Measurements from ENCODE around the gene KLHL6. TPM values are rescaled to one million over a fixed set of nuclear protein-coding genes. Genes with fewer than 3 reads are reported as not detected.
A peak's percentile ranks its signal among the peaks of the same experiment; 100 is the strongest.

Gene KLHL6
- not detected in 2 replicates for total RNA-seq (2021)
- Bru-seq, nascent RNA, result percentile 5 among the genes with signal in this experiment
- not detected for BruChase-seq, experiment 1, labeled RNA remaining after a 2-hour chase
- BruChase-seq, experiment 2, labeled RNA remaining after a 6-hour chase, result percentile 5 among the genes with signal in this experiment
- long read RNA-seq, result 0 reads

- intact Hi-C loops (cut with micrococcal nuclease; ENCODE audit: unreplicated experiment), result no loop called here
- H3K4me3 ChIP-seq (ENCODE audit: low read depth, low read length, poor library complexity, severe bottlenecking), result no peak within 1 kb of the TSS
- H3K27ac ChIP-seq (ENCODE audit: low read depth, low read length, poor library complexity, severe bottlenecking), result no peak within 1 kb of the TSS
- TF ChIP-seq EZH2 (IDR thresholded peaks at IDR 0.05; ENCODE audit: borderline replicate concordance, low read depth, low read length, poor library complexity, severe bottlenecking) (no peak), CTCF (conservative IDR thresholded peaks at IDR 0.05; ENCODE audit: low read depth, low read length) (no peak)
- no peaks in the 10 kb centered on the region for H3K4me1 ChIP-seq (ENCODE audit: insufficient read depth, low read length, poor library complexity, severe bottlenecking)
- no peaks in the 10 kb centered on the region for H3K27me3 ChIP-seq (replicated peaks; ENCODE audit: insufficient read depth, low read depth, low read length, poor library complexity)
- H3K36me3 ChIP-seq (ENCODE audit: insufficient read depth, low read length, poor library complexity, severe bottlenecking), result no peaks in the 10 kb centered on the region
- BruUV-seq (replicated peaks), result no TSS peak
- DNase-seq (ENCODE audit: low spot score), result no peak
- H3K9me3 ChIP-seq (ENCODE audit: low read depth, low read length, poor library complexity, severe bottlenecking), result no peaks in the 10 kb centered on the region
- ChIA-PET POLR2A (ENCODE audit: low non-redundant PET) (no interaction called here), CTCF (no interaction called here)
Observed at GRCh38 chr3:183555541-183556081, at the start of gene KLHL6. KLHL6 (minus strand) TSS chr3:183555706; CDS start chr3:183555653, 53 bp downstream.

- CTCF ChIA-PET, result no interaction called here
- intact Hi-C loops (cut with micrococcal nuclease; ENCODE audit: unreplicated experiment), result loop anchor here (10.0 kb wide), 1 partner anchor 93 kb away; no protein-coding TSS in a partner anchor
- no peaks in the 10 kb centered on the region for H3K4me1 ChIP-seq (ENCODE audit: insufficient read depth, low read length, poor library complexity, severe bottlenecking)
- H3K27ac ChIP-seq (ENCODE audit: low read depth, low read length, poor library complexity, severe bottlenecking), result no peak overlapping the region
- DNase-seq (ENCODE audit: low spot score), result no peak
- no peaks in the 10 kb centered on the region for H3K27me3 ChIP-seq (replicated peaks; ENCODE audit: insufficient read depth, low read depth, low read length, poor library complexity)
- H3K9me3 ChIP-seq (ENCODE audit: low read depth, low read length, poor library complexity, severe bottlenecking), result peaks cover 11% of the 10 kb centered on the region
- no peaks in the 10 kb centered on the region for H3K36me3 ChIP-seq (ENCODE audit: insufficient read depth, low read length, poor library complexity, severe bottlenecking)
- H3K4me3 ChIP-seq (ENCODE audit: low read depth, low read length, poor library complexity, severe bottlenecking), result no peak overlapping the region
- POLR2A ChIA-PET (ENCODE audit: low non-redundant PET), result no interaction called here
- TF ChIP-seq CTCF (conservative IDR thresholded peaks at IDR 0.05; ENCODE audit: low read depth, low read length) (no peak), EZH2 (IDR thresholded peaks at IDR 0.05; ENCODE audit: borderline replicate concordance, low read depth, low read length, poor library complexity, severe bottlenecking) (no peak)
- BruUV-seq (replicated peaks), result no TSS peak
Observed at GRCh38 chr3:183597959-183598358, 42.5 kb upstream of the KLHL6 start.

- intact Hi-C loops (cut with micrococcal nuclease; ENCODE audit: unreplicated experiment), result loop anchor here (10.0 kb wide), 1 partner anchor 90 kb away; no protein-coding TSS in a partner anchor
- Histone ChIP-seq H3K9me3 (ENCODE audit: low read depth, low read length, poor library complexity, severe bottlenecking) (peaks cover 11% of the 10 kb centered on the region), H3K27me3 (replicated peaks; ENCODE audit: insufficient read depth, low read depth, low read length, poor library complexity) (peaks cover 3% of the 10 kb centered on the region), H3K27ac (ENCODE audit: low read depth, low read length, poor library complexity, severe bottlenecking) (no peak overlapping the region), H3K36me3 (ENCODE audit: insufficient read depth, low read length, poor library complexity, severe bottlenecking) (no peaks in the 10 kb centered on the region), H3K4me3 (ENCODE audit: low read depth, low read length, poor library complexity, severe bottlenecking) (no peak overlapping the region), H3K4me1 (ENCODE audit: insufficient read depth, low read length, poor library complexity, severe bottlenecking) (no peaks in the 10 kb centered on the region)
- DNase-seq (ENCODE audit: low spot score), result no peak
- CTCF ChIA-PET, result no interaction called here
- POLR2A ChIA-PET (ENCODE audit: low non-redundant PET), result no interaction called here
- no TSS peak for BruUV-seq (replicated peaks)
- TF ChIP-seq EZH2 (IDR thresholded peaks at IDR 0.05; ENCODE audit: borderline replicate concordance, low read depth, low read length, poor library complexity, severe bottlenecking) (no peak), CTCF (conservative IDR thresholded peaks at IDR 0.05; ENCODE audit: low read depth, low read length) (no peak)
Observed at GRCh38 chr3:183594636-183595035, 39.1 kb upstream of the KLHL6 start.

All from A673 (cell line).